Melanocyte of skin (primary cell): Measurements from ENCODE around the gene SCN3B. TPM values are rescaled to one million over a fixed set of nuclear protein-coding genes. Genes with fewer than 3 reads are reported as not detected.

ENCODE experiments used
- total RNA-seq, 2 donors: library from RNA; depleted of rRNA; stranded (reverse); fragments of >200 nt; gene quantifications; 2 replicates each; pipeline ENCODE4 v1.2.3, GENCODE V29; 2012

SCN3B gene, protein sequence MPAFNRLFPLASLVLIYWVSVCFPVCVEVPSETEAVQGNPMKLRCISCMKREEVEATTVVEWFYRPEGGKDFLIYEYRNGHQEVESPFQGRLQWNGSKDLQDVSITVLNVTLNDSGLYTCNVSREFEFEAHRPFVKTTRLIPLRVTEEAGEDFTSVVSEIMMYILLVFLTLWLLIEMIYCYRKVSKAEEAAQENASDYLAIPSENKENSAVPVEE
- total RNA-seq, result under 1 TPM; under 0.01 TPM

DNA sequence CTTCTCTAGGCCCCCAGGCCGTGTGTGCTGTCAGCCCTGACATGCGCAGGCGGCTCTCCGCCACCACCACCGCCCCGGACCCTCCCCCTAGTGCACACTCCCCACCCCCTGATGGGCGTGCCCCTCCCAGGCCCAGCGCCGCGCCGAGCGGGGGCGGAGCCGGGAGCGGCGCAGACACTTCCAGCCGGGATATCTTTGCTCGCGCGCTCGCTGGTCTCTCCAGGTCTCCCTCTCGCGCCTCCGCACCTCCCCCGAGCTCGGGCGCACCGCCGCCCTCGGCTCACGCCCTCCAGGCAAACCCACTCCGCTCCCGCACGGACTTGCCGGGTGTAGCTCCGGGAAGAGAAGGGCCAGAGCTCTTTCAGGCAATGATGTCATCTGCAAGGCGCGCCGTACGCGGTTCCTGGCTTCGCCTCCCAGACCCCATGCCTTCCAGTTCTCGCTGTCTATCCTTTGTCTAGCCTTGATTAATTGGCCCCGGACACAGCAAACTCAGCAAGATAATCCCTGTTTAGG is at the start of gene SCN3B:
SCN3B (minus strand) TSS at position 59 of the 516 bp plus-strand sequence. CDS start 823 bp downstream, outside the sequence.

Other genes starting within 250 kb of the SCN3B start
- gene GRAMD1B, start 224.4 kb downstream of the SCN3B start, total RNA-seq, result 10 to 100 TPM in 1 of 2 donors, 1 to 10 TPM in 1; 2.1 to 18.3 TPM
- 1 to 10 TPM; 4.1 to 7.3 TPM for gene ZNF202, start 87.0 kb upstream of the SCN3B start, total RNA-seq
- not detected for gene OR6X1, start 99.9 kb upstream of the SCN3B start, total RNA-seq
- gene OR6M1, start 151.7 kb upstream of the SCN3B start, total RNA-seq, result not detected
- gene TMEM225, start 231.0 kb upstream of the SCN3B start, total RNA-seq, result not detected
- gene OR8D4, start 247.5 kb upstream of the SCN3B start, total RNA-seq, result not detected